ENCODE data around the gene DIP2A.

DIP2A gene, protein sequence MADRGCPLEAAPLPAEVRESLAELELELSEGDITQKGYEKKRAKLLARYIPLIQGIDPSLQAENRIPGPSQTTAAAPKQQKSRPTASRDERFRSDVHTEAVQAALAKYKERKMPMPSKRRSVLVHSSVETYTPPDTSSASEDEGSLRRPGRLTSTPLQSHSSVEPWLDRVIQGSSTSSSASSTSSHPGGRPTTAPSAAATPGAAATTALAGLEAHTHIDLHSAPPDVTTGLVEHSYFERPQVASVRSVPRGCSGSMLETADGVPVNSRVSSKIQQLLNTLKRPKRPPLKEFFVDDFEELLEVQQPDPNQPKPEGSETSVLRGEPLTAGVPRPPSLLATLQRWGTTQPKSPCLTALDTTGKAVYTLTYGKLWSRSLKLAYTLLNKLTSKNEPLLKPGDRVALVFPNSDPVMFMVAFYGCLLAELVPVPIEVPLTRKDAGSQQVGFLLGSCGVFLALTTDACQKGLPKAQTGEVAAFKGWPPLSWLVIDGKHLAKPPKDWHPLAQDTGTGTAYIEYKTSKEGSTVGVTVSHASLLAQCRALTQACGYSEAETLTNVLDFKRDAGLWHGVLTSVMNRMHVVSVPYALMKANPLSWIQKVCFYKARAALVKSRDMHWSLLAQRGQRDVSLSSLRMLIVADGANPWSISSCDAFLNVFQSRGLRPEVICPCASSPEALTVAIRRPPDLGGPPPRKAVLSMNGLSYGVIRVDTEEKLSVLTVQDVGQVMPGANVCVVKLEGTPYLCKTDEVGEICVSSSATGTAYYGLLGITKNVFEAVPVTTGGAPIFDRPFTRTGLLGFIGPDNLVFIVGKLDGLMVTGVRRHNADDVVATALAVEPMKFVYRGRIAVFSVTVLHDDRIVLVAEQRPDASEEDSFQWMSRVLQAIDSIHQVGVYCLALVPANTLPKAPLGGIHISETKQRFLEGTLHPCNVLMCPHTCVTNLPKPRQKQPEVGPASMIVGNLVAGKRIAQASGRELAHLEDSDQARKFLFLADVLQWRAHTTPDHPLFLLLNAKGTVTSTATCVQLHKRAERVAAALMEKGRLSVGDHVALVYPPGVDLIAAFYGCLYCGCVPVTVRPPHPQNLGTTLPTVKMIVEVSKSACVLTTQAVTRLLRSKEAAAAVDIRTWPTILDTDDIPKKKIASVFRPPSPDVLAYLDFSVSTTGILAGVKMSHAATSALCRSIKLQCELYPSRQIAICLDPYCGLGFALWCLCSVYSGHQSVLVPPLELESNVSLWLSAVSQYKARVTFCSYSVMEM (N-terminal part only)

DNA sequence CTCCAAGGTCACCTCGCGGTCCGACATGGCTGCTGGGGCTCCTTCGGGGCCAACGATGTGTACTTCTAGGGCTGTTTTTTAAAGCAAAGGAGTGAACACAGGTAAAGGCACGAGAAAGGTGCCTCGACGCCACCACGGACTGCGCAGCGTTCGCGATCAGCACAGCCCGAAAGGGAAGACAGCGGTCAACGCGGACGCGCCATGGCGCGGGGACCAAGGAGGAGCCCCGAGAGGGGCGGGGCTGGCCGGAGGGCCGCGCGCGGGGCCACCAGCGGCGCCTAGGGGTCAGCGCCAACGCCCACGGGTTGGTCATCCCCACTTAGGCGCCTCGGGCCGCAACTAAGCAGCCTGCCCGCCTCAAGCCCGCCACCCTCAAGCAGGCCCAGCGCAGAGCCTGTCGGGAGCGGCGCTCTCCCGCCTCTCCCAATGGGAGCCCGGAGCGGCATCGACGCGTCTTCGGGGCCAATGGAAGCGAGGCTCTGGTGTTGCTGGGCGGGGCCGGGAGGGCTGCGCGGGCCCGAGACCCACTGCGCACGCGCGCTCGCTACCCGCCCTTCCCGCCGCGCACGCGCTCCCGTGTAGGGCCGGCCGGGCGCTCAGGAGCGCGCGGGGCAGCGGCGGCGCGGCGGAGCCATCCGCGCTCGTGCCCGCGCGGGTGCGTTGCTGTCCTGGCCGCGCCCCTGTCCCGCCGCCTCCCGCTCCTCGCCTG is at the start of gene DIP2A:
Gene DIP2A, plus strand, starts transcription at position 577 of the 709 bp plus-strand sequence. CDS start 241 bp downstream, outside the sequence.
- TF ChIP-seq POLR2A (IDR thresholded peaks at IDR 0.05; ENCODE audit: low read depth, low read length): peak; percentile 96
- no peak for FAIRE-seq
- peak; percentile 99 for DNase-seq (ENCODE audit: insufficient read length, low spot score)

DNA sequence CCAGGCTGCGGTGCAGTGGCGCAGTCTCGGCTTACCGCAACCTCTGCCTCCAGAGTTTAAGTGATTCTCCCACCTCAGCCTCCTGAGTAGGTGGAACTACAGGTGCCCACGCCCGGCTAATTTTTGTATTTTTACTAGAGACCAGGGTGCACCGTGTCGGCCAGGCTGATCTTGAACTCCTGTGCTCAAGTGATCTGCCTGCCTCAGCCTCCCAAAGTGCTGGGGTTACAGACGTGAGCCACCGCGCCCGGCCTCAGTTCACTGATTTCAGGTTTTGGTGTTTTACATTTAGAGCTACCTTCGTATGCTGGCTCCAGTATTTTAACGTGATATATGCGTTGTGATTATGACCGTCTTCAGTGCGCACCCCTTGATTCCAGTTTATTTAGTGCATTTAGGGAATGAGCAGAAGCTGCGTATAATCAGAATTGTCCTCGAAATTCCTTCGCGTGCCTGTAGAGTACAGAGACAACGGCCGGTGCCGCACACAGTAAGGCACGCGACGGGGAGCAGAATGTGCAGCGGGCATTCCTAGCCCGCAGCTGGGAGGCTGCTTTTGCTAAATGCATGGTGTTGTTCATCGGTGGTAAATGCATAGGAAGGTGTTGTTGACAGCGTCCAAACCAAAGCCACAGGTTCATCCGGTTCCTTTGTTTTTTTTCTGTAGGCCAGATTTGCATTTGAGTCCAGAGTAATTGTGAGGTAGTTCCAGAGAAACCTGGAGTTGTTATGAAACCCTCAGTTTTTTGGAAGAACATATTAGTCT is 48.9 kb upstream of the DIP2A start:
- FAIRE-seq: no peak

DNA sequence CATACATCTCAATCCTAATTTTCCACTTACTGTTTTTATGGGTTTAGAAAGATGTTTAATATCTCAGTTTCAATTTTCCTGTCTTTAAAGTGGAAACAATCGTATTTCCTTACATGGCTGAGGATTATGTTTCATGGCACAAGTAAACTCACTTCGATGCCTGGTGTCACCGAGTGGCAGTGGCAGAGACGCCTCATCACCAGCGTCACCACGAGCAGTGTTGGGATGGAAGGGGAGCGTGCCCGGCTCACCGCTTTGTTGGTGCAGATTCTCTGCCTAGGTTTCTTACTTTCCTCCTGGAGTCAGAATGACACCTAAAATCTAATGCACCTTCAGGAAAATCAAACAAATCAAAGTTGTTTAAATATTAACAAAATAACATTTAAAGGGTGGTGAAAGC is 48.2 kb upstream of the DIP2A start:
- TF ChIP-seq POLR2A (IDR thresholded peaks at IDR 0.05; ENCODE audit: low read depth, low read length): no peak
- no peak for DNase-seq (ENCODE audit: insufficient read length, low spot score)
- no peak for FAIRE-seq

More for the DNA sequence above, 48.9 kb upstream of the DIP2A start:
- no peak for DNase-seq (ENCODE audit: insufficient read length, low spot score)
- TF ChIP-seq POLR2A (IDR thresholded peaks at IDR 0.05; ENCODE audit: low read depth, low read length): no peak

DNA sequence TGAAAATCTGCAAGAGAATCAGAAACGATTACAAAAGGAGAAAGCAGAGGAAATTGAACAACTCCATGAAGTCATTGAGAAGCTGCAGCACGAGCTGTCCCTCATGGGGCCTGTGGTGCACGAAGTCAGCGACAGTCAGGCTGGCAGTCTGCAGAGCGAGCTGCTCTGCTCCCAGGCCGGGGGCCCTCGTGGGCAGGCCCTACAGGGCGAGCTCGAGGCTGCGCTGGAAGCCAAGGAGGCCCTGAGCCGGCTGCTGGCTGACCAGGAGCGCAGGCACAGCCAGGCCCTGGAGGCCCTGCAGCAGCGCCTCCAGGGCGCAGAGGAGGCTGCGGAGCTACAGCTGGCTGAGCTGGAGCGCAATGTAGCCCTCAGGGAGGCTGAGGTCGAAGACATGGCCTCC is 47.5 kb upstream of the DIP2A start:
- no peak for TF ChIP-seq POLR2A (IDR thresholded peaks at IDR 0.05; ENCODE audit: low read depth, low read length)
- FAIRE-seq: no peak
- no peak for DNase-seq (ENCODE audit: insufficient read length, low spot score)

DNA sequence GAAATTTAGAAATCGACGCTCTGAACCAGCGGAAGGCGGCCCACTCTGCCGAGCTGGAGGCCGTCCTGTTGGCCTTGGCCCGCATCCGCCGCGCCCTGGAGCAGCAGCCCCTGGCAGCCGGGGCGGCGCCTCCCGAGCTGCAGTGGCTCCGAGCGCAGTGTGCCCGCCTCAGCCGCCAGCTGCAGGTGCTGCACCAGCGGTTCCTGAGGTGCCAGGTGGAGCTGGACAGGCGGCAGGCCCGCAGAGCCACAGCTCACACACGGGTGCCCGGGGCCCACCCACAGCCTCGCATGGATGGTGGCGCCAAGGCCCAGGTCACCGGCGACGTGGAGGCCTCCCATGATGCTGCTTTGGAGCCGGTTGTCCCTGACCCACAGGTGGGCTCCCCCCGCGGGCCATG is 47.0 kb upstream of the DIP2A start:
- FAIRE-seq (no peak), DNase-seq (ENCODE audit: insufficient read length, low spot score) (no peak)
- no peak for TF ChIP-seq POLR2A (IDR thresholded peaks at IDR 0.05; ENCODE audit: low read depth, low read length)

DNA sequence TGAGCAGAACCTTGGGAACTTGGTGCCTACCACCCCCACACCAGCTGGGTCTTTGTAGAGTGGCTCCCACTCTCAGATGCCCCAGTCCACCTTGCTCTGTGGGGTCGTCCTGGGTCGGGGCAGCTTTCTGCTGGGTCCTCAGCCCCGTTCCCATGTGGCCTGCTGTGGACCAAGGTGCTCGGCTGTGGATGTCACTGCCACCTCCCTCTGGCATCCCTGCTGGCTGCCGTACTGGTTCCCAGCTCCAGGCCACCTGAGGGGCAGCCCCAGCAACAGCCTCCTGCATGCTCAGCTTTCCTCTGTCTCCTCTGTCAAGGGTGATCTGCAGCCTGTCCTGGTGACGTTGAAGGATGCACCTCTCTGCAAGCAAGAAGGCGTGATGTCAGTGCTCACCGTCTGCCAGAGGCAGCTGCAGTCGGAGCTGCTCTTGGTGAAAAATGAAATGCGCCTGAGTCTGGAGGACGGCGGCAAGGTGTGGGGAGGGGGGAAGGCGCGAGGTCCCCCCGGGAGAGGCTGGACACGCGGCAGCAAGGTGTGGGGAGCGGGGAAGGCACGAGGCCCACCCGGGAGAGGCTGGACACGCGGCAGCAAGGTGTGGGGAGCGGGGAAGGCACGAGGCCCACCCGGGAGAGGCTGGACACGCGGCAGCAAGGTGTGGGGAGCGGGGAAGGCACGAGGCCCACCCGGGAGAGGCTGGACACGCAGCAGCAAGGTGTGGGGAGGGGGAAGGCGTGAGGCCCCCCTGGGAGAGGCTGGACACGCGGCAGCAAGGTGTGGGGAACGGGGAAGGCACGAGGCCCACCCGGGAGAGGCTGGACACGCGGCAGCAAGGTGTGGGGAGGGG is 45.9 kb upstream of the DIP2A start:
- no peak for TF ChIP-seq POLR2A (IDR thresholded peaks at IDR 0.05; ENCODE audit: low read depth, low read length)
- no peak for FAIRE-seq
- DNase-seq (ENCODE audit: insufficient read length, low spot score): no peak

DNA sequence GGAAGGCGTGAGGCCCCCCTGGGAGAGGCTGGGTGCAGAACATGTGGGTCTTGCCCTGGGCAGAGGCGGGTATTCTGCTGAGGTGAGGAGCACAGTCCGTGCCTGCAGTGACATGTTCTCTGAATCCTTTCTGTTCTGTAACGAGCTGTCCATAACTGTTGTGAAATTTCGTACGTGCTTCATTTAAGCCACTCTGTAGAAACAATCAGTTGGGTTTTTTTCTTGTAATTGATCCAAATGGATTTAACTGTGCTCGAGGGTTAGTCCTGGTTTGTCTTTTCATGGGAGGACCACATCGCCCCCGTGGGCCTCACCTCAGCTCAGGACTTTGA is 45.4 kb upstream of the DIP2A start:
- FAIRE-seq (no peak), DNase-seq (ENCODE audit: insufficient read length, low spot score) (no peak)
- TF ChIP-seq POLR2A (IDR thresholded peaks at IDR 0.05; ENCODE audit: low read depth, low read length): no peak

DNA sequence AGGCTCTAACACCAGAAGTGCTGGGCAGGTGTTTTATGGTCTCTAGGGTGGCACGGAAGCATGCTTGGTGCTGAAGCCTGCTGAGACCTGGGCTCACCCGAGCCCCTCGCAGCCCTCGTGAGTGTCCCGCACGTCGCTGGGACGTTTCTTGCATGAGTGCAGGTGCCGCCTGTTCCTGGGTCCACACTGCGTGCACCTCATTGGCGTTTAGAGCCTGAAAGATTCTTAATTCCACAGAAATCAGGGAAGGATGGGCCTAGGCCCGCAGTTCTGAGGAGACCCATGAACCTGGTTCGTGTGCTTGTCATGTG is 43.8 kb upstream of the DIP2A start:
- DNase-seq (ENCODE audit: insufficient read length, low spot score) (no peak), FAIRE-seq (no peak)
- TF ChIP-seq POLR2A (IDR thresholded peaks at IDR 0.05; ENCODE audit: low read depth, low read length): no peak

DNA sequence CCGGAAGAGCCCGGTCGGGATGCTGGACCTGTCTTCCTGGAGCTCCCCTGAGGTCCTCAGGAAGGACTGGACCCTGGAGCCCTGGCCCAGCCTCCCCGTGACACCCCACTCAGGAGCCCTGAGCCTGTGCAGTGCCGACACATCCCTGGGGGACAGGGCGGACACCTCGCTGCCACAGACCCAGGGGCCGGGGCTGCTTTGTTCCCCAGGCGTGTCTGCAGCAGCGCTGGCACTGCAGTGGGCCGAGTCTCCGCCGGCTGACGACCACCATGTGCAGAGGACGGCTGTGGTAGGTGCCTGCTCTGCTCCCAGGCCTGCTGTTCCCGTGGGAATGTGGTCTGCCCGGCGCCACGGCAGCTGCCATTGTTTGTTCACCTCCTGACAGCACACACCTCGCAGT is 42.1 kb upstream of the DIP2A start:
- TF ChIP-seq POLR2A (IDR thresholded peaks at IDR 0.05; ENCODE audit: low read depth, low read length): no peak
- no peak for FAIRE-seq

DNA sequence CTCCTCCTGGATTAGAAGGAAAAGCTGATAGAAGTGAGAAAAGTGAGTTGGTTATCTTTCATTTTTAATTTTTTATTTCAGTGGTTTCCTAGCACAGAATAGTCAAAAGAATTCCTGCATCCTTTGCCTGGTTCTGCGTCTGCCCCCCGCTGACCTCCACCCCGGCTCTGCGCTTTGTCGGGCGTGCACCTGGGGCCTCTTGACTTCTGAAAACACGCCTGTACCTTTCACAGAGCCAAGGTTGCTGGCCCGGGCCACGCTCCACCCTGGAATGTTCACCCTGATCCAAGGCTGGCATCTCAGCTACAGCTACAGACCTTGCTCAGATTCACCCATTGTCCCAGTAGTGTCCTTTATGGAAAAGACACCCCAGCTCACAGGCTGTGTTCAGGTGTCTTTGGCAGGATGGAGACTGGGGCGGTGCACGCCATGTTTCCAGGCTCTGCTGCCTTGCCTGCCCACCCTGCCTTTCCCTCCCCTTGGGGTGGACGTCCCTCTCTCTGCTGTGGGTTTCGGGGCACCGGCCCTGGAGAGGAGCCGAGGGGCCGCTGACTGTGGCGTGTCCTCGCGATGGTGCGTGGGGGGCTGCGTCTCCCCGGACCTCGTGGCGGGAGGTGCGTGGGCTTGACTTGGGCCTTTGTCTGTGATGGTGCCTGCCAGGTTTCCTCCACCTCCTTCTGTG is 40.3 kb upstream of the DIP2A start:
- no peak for TF ChIP-seq POLR2A (IDR thresholded peaks at IDR 0.05; ENCODE audit: low read depth, low read length)
- FAIRE-seq: no peak
- DNase-seq (ENCODE audit: insufficient read length, low spot score): no peak

More for the DNA sequence above, 42.1 kb upstream of the DIP2A start:
- DNase-seq (ENCODE audit: insufficient read length, low spot score): no peak
